Fibroblast of mammary gland (primary cell): ENCODE data around the gene FNTB.

Source experiments
- DNase-seq: peaks from one replicate; pipeline ENCODE4 v3.0.0-alpha.2; 2010; ENCODE audit warnings: low read depth
- H3K4me3 ChIP-seq: 2 replicates; pipeline ENCODE4 v1.5.1; 2011; ENCODE audit warnings: low read depth, mild to moderate bottlenecking, low read length, moderate library complexity; ENCODE audit not compliant: control insufficient read depth
- TF ChIP-seq, protein P1 (sequence below): conservative IDR thresholded peaks from 2 replicates; pipeline ENCODE4 v1.5.1; 2011; ENCODE audit warnings: low read depth, low read length, inconsistent platforms; ENCODE audit not compliant: control insufficient read depth, insufficient read depth

Gene FNTB

DNA sequence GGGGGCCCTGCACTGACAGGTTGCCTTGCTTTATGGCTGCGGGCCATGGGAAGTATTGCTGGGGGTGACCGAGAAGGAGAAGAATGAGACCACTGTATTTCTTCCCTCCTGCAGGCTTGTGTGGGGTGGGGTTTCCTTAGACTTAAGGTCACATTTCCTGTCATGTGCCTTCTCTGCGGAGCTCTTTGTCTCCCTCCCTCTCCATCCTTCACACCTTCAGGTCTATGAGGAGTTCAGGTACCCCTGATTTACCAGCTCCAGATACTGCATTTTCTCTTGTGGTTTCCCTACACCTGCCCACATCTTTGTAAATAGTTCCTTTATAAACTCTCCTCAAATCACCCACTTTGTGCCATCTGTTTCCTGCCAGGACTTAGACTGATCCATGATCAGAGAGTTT, 3.6 kb downstream of the FNTB start:
- TF ChIP-seq, protein P1, sequence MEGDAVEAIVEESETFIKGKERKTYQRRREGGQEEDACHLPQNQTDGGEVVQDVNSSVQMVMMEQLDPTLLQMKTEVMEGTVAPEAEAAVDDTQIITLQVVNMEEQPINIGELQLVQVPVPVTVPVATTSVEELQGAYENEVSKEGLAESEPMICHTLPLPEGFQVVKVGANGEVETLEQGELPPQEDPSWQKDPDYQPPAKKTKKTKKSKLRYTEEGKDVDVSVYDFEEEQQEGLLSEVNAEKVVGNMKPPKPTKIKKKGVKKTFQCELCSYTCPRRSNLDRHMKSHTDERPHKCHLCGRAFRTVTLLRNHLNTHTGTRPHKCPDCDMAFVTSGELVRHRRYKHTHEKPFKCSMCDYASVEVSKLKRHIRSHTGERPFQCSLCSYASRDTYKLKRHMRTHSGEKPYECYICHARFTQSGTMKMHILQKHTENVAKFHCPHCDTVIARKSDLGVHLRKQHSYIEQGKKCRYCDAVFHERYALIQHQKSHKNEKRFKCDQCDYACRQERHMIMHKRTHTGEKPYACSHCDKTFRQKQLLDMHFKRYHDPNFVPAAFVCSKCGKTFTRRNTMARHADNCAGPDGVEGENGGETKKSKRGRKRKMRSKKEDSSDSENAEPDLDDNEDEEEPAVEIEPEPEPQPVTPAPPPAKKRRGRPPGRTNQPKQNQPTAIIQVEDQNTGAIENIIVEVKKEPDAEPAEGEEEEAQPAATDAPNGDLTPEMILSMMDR = no peak
- no peak for DNase-seq
- H3K4me3 ChIP-seq = no peak overlapping the region

DNA sequence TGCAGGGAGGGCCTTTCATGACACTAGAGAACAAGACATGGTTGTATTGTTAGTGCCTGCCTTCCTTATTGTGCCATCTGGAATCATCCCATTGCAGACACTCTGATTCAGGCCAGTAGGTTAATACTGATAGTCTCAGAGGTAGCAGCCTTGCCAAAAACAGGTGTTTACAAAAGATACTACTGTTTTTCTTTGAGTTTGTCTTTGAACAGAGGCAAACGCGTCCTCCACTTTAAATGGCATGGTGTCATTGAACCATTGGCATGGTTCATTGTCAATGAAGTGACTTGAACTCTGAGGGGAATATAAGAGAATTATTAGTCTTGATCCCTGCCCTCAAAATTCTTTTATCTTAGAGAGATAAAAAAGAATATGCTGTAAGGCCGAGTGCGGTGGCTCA, 4.2 kb downstream of the FNTB start:
- H3K4me3 ChIP-seq = no peak overlapping the region
- TF ChIP-seq, protein P1 = no peak
- no peak for DNase-seq

DNA sequence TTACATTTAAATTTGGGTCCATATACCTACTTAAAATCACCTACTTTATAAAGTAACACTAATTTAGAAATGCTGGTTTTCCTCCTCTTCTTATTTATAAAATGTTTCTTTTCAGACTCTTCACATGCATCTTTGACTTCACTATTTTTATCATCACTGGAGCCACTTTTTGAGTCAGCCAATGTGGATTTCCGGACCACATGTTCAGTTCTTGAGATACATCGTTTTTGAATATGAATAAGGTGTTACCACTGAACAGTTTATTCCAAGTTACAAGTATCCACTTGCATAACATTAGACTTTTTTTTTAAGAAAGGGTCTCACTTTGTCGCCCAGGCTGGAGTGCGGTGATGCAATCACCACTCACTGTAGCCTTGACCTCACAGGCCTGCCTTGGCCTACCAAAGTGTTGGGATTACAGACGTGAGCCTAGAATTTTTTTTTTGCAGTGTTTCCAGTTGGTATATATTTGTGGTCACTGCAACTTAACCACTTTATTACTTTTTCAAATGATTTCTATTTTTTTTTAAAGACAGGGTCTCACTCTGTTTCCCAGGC, 5.7 kb downstream of the FNTB start:
- TF ChIP-seq, protein P1 = no peak

DNA sequence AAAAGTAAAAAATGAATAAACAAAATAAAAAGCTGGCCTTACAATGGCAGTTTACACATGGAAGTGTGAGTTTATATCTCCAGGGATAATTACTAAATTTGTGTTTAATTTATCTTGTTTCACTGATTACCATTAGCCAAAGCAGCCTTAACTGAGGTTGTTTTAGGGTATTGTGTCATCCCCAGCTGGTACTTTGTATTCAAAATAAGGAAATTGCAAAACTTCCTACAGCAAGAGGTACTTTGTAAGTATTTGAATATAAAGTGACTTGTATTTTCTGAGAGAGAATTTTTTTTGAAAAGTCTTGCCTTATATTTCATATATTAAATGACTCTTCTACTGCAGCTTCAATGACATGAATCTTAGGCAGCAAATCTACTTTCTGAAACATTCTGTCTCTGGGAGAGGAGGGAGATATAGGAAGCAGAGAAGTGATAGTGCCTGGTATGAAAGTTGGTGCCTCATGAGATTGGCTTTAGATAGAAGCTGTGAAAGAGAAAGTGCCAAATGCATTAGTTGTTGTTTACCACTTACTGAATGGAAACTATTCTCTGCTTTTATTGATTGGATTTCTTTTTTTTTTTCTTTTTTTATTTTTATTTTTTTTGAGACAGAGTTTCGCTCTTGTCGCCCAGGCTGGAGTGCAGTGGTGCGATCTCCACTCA, 6.7 kb downstream of the FNTB start:
- TF ChIP-seq, protein P1 = no peak
- no peak overlapping the region for H3K4me3 ChIP-seq
- no peak for DNase-seq

More for the DNA sequence above, 5.7 kb downstream of the FNTB start:
- no peak overlapping the region for H3K4me3 ChIP-seq
- DNase-seq = no peak

DNA sequence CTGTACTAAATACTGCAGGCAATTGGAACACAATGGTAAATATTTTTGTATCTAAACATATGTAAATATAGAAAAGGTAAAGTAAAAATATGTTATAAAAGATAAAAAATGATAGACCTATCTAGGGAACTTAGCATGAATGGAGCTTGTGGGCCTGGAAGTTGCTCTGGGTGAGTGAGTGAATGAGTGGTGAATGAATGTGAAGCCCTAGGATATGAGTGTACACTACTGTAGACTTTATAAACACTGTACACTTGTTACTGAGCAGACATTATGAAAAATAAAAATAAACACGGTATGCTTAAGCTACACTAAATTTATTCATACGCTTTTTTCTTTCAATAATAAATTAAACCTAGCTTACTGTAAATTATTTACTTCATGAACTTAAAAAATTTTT, 7.8 kb downstream of the FNTB start:
- DNase-seq = no peak
- no peak overlapping the region for H3K4me3 ChIP-seq
- TF ChIP-seq, protein P1 = no peak

DNA sequence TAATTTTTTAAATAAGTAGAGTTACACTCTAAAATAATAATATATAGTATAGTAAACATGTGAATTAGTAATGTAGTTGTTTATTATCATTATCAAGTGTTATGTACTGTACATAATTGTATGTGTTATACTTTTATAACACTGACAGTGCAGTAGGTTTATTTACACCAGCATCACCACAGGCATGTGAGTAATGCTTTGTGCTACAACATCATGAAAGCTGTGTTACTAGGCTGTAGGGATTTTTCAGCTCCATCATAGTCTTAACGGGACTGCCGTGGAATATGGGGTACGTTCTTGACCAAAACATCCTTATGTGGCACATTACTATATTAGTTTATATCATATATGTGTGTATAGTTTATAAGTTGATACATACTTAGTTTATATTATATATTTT, 8.6 kb downstream of the FNTB start:
- DNase-seq = no peak
- TF ChIP-seq, protein P1 = no peak
- H3K4me3 ChIP-seq = no peak overlapping the region
